Esophagus squamous epithelium (tissue), 4 donors: ENCODE measurements around the gene SNX10.

Experiments
- CTCF ChIP-seq, 6 experiments: fragments of 450-650 bp in 4 of 6; fragments of 200-600 bp in 2 of 6; sonication (generic) in 2 of 6; IDR thresholded peaks; one replicate each; pipeline ENCODE4 v1.5.1; 2016 to 2019; ENCODE audit warnings: antibody characterized with exemption in 6 of 6, mild to moderate bottlenecking in 4 of 6, moderate library complexity in 4 of 6
- POLR2A ChIP-seq, 4 donors: fragments of 450-650 bp; IDR thresholded peaks; one replicate each; pipeline ENCODE4 v1.6.1; 2017; ENCODE audit warnings: antibody characterized with exemption in 4 of 4, mild to moderate bottlenecking in 4 of 4, moderate library complexity in 3 of 4

GRCh38 chr7:26326211-26326610 lies 34.5 kb downstream of the SNX10 start:
- TF ChIP-seq POLR2A (IDR thresholded peaks at IDR 0.05) = no peak
- no peak for TF ChIP-seq CTCF (IDR thresholded peaks at IDR 0.05)
